T-helper 2 cell treated with Interferon-gamma antibody and Interleukin-4, amounts not matched to agents 100 ng/mL and 5 ng/mL, for 36 hours (primary cell): Measurements from ENCODE around the gene SLC7A1. TPM values are rescaled to one million over a fixed set of nuclear protein-coding genes. Genes with fewer than 3 reads are reported as not detected.

Experiments used
- intact Hi-C: fragments of 100-400 bp; cut with micrococcal nuclease; formaldehyde crosslinking; loops from one replicate; pipeline ENCODE4 v1.15.1; 2023
- total RNA-seq: library from RNA; stranded (reverse); gene quantifications from 2 replicates; pipeline ENCODE4 v1.2.3, GENCODE V29; 2022

The SLC7A1 gene
- total RNA-seq, 1 donor from 2014 or later: 75.9 TPM

DNA sequence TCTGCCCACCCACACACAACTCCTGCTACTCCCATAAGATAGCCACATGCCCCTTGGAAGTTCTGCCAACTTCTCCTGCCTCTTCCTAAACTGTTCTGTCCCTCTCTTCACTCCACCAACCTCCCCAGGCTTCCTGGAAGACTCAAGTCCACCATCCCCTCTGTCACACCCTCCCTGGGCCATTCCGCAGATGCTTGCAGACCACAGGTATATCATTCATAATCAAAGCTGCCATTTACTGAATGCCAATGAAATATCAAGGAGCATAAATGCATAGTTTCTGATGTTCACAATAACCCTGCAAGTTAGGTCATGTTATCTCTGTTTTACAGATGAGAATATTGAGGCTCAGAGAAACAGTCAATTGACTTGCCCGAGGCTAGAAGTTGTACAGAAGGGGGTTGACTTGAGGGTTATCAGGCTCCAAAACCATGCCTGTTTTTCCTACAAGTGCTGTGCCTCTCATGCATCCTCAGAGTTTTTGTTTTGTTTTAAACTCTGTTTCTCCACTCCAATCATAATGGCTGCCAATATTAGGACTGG, 135.6 kb downstream of the SLC7A1 start:
- intact Hi-C loops: no loop called here
